ENCODE data around the gene CERS6.
"Not testable (repeated sequence)": the region's sequence is repeated elsewhere in the genome, so short reads cannot be mapped to it uniquely, and the experiment has no call there.

Gene CERS6

DNA sequence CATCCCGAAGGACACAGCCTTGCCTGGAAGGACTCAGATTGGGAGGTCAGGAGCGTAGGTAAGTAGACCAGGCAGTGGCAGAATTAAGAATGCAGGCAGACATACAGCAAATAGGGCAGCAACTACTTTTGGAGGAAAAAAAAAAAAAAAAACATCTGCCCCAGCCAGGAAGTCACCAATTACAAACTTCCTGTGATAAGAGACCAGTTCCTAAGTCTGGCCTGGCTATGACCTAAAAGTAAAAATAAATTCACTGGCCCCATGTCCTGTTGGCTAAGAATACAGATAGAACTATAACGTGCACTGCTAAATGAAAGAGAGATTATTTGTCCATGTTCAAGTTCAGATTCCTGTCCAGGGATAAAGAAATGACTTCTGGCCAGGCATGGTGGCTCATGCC, 301.2 kb downstream of the CERS6 start:
- no peak for DNase-seq (ENCODE audit: low read depth)
- no peak overlapping the region for H3K4me3 ChIP-seq (ENCODE audit: low read length)
- TF ChIP-seq, protein P1, sequence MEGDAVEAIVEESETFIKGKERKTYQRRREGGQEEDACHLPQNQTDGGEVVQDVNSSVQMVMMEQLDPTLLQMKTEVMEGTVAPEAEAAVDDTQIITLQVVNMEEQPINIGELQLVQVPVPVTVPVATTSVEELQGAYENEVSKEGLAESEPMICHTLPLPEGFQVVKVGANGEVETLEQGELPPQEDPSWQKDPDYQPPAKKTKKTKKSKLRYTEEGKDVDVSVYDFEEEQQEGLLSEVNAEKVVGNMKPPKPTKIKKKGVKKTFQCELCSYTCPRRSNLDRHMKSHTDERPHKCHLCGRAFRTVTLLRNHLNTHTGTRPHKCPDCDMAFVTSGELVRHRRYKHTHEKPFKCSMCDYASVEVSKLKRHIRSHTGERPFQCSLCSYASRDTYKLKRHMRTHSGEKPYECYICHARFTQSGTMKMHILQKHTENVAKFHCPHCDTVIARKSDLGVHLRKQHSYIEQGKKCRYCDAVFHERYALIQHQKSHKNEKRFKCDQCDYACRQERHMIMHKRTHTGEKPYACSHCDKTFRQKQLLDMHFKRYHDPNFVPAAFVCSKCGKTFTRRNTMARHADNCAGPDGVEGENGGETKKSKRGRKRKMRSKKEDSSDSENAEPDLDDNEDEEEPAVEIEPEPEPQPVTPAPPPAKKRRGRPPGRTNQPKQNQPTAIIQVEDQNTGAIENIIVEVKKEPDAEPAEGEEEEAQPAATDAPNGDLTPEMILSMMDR (conservative IDR thresholded peaks at IDR 0.05; ENCODE audit: low read depth, low read length): no peak

DNA sequence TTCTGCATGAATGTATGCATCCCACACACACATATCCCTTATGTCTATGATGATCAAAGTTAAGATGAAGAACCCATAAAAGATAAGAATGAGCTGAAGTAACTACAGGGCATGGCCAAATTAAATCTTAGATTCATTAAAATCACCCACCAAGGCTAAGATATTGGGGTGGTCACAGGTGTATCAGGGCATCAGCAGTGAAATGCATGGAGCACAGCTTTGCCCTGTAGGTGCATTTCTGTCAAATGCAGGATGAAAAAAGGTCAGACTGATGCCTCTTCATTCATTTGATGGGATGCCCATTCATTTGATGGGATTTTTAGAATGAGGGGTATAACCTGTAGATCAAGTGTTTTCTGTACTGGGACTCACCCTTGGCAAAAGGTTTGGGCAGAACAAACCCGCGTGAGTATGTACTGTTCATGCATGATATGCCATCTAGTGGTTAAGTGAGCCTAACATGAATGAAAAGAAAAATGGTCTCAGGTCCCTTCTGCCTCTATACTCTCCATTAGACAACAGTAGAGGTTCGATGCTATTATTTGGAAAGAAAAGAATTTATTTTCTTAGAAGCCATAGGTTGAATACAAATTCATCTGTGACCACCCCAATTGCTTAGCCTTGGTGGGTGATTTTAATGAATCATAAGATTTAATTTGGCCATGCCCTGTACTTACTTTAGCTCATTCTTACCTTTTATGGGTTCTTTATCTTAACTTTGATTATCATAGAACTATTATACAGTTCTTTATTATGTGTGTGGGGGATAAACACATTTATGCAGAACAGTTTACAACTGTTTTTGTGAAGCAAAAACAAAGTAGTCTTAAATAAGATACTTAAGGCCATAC, 303.1 kb downstream of the CERS6 start:
- TF ChIP-seq, protein P1 (conservative IDR thresholded peaks at IDR 0.05; ENCODE audit: low read depth, low read length): peak; percentile 70
- peak; percentile 15 for DNase-seq (ENCODE audit: low read depth)
- no peak overlapping the region for H3K4me3 ChIP-seq (ENCODE audit: low read length)

DNA sequence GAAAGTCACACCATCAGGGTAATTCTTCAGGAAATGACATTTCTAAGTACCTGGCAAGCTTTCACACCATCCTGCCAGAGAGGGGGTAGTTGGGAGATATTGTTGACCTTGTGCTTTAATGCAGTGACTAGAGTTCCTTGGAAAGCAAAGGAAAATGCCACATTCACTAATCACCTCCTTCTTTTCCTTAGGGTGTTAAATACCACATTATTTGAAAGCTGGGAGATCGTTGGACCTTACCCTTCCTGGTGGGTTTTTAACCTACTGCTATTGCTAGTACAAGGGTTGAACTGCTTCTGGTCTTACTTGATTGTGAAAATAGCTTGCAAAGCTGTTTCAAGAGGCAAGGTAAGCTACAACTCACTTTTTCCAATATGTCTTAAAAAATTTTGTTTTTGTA, 309.3 kb downstream of the CERS6 start:
- DNase-seq (ENCODE audit: low read depth): no peak
- H3K4me3 ChIP-seq (ENCODE audit: low read length): no peak overlapping the region
- TF ChIP-seq, protein P1 (conservative IDR thresholded peaks at IDR 0.05; ENCODE audit: low read depth, low read length): no peak

DNA sequence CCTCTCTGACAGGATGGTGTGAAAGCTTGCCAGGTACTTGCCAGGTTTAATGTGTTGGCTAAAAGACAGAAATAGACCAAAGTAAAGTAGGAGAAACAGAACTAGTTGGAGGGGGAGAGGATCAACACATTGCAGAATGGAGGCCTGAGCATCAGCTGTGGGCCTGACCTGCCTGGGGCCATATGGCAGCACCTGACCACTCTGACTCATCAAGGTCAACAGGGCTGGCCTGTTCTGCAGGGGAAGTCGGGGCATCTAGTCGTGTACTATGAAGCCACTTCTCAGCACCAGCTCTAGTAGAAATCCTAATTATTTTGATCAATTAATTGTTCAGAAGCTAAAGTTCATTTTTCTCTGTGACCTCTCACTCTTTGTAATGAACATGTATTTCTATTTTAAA, 310.5 kb downstream of the CERS6 start:
- TF ChIP-seq, protein P1 (conservative IDR thresholded peaks at IDR 0.05; ENCODE audit: low read depth, low read length): no peak
- no peak overlapping the region for H3K4me3 ChIP-seq (ENCODE audit: low read length)
- DNase-seq (ENCODE audit: low read depth): no peak

DNA sequence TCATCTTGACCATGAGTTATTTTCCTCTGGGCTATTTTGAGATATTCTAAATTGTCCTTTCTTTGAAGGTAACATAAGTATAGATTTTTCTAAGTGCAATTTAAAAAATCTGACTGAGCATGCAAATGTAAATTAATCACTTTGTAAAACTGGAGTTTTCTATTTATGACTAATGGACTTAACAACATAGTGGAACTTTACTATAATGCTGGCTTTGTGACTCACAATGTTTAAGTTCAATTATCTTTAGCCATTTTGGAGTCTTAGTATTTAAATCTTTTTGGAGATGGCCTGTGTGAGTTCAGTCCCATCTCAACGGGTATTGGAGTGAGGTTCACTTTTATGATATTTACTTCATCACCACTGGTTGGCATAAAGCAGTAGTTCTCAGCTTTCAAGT, 311.2 kb downstream of the CERS6 start:
- TF ChIP-seq, protein P1 (conservative IDR thresholded peaks at IDR 0.05; ENCODE audit: low read depth, low read length): no peak
- DNase-seq (ENCODE audit: low read depth): no peak
- no peak overlapping the region for H3K4me3 ChIP-seq (ENCODE audit: low read length)

DNA sequence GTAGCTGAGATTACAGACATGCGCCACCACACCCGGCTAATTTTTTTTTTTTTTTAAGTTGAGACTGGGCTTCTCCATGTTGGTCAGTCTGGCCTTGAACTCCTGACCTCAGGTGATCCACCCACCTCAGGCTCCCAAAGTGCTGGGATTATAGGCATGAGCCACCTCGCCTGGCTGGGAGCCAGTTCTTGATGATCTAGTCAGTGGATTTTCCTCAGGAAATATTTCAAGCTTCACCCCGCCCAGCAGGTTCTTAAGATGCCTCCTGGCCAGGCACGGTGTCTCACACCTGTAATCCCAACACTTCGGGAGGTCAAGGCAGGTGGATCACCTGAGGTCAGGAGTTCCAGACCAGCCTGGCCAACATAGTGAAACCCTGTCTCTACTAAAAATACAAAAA, 312.3 kb downstream of the CERS6 start:
- not testable (repeated sequence) for H3K4me3 ChIP-seq (ENCODE audit: low read length); DNase-seq (ENCODE audit: low read depth)

DNA sequence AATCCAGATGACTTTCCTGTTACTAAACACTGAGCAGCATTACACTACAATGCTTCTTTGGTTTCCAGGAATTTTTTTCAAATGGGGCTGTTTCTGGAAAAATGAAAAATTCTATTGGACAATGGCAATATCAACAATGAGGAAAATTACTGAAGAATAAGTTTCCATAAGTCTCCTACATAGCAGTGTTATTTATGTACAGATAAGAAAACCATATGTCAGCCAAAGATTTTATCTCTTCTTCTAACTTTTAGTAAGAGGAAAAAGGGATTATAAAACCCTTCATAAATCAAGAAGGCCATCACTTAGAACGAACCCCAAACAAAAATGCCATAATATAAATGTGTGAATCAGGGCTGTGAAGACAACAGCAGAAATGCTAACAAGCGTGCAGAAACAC, 314.7 kb downstream of the CERS6 start:
- no peak for DNase-seq (ENCODE audit: low read depth)
- no peak overlapping the region for H3K4me3 ChIP-seq (ENCODE audit: low read length)
- TF ChIP-seq, protein P1 (conservative IDR thresholded peaks at IDR 0.05; ENCODE audit: low read depth, low read length): no peak
